Activated CD4-positive, alpha-beta T cell treated with anti-CD3 and anti-CD28 coated beads, Interleukin-2, amount 50 U/mL, for 1 hour (primary cell): ENCODE data around the gene POLE3.
"Not testable (repeated sequence)": the region's sequence is repeated elsewhere in the genome, so short reads cannot be mapped to it uniquely, and the experiment has no call there.

Experiments used
- DNase-seq: peaks from one replicate; pipeline ENCODE4 v3.0.0-alpha.2; 2020

The POLE3 gene

DNA sequence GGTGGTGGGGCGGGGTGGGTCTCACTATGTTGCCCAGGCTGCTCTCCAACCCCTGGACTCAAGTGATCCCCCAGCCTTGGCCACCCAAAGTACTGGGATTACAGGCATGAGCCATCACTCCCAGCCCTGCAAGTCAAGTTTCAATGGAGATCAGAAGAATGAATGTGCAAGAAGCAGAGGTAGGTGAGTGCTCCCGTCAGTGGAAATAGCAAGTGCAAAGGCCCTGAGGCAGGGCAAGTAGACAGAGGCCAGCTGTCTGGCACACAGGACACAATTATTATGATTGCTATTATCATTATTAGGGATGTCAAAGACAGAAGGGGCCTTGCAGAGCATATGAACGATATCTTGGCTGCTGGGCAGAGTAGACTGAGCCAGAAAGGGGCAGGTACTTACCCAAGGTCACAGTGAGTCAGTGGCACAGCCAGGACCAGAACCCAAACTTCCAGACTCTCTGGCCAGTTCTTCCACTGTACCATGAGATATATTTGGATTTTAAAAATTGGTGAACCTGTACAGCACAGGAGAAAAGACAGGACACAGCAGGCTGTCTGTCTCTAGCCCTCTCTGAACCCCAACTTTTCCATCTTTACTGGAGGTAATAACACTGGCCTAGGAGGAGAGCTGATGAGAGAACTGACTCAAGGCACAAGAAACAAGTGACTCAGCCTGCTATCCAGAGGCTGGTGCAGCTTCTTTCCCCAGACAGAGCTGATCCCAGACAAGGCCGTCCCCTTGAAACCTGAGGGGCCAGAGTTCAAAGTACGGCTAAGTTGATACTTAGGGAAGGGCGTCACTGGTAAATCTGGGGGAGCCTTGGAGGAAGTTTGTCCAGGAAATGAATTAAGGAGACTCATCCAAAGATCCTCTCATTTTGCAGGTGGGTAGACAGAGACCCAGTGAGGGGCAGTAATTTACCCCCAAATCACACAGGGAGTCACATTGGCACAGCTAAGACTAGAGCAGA, 35.1 kb downstream of the POLE3 start:
- DNase-seq, result no peak

DNA sequence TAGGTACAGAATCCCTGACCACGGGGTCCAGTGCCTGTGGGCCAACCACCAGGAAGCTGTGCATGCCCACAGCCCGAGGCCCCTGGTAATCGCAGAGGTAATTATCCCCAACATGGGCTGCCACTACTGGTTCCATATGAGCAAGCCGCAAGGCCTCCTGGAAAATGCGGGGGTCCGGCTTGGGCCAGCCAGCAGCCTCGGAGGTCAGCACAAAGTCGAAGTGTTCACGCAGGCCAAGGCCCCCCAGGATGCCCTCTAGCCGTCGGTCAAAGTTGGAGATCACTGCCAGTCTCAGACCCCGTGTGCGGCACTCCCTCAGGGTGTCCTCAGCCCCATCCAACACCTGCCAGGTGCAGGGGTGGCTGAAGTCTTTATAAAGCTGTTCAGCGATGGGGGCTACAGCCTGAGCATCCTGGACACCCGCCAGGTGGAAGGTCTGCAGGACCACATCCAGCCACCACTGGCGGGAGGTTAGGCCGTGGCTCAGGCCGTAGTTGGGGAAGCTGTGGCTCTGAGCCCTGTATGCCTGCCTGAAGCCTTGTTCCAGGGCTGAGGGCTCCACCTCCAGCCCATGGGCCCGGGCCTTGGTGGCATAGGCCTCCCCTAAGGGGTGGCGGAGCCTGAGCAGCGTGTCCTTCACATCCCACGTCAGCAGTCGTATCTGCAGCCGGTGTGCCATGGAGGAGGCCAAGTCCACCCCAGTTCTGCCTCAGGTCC, 36.6 kb downstream of the POLE3 start:
- no peak for DNase-seq

DNA sequence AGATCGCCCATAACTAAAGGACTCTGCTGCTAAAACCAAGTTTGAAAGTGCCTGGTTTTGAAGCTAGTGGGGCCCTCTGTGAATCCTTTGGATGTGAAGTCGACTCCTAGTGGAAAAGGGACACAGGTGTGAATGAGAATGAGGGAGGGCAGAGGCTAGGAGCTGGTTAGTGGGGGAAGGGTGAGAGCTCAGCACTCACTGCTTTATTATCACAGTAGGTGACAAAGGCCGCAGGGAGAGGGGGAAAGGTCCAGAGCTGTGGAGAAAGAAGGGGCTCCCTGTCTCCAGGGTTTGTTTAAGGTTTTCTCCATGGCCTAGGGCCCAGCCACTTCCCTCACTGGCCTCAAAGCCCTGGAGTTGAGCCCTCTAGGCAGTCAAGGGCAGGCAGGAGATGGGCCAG, 37.2 kb downstream of the POLE3 start:
- DNase-seq, result no peak

DNA sequence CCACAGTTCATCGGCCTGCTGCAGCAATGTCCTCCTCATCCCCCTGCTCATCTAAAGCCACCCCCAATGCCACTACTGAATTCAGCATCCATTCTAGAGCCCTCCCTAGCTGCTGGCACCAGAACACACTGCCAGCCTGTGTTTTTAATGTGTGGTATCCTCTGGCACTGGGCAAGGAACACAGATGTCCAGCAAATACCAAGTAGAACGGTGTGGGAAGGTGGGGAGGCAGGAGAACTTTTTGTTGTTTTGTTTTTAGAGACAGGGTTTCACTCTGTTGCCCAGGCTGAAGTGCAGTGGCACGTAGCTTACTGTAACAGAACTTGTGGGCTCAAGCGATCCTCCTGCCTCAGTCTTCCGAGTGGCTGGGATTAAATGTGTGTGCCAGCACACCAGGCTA, 38.4 kb downstream of the POLE3 start:
- no peak for DNase-seq

DNA sequence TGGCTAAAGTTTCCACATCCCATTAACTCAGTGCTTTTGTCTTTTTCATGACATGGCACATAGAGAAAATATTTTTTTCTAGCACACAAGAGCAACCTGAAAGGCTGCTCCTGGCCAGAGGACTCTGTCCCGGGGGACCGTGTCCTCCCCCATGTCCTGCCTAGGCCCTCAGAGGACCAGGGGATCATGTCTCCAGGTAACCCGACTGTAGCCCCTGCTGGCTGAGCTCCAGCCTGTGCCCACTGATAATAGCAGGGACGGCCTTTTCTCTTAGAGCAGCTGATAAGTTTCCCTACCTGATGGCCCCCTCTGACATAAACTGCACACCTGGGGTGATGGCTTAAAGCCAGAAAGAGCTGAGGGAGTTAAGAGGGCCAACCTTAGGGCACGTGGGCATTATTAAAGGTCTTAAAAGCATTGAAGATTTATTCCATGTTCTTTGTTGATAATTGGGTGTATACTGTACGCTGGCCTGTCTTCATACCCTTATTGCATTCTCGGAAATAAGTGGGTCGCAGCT, 39.6 kb downstream of the POLE3 start:
- no peak for DNase-seq

DNA sequence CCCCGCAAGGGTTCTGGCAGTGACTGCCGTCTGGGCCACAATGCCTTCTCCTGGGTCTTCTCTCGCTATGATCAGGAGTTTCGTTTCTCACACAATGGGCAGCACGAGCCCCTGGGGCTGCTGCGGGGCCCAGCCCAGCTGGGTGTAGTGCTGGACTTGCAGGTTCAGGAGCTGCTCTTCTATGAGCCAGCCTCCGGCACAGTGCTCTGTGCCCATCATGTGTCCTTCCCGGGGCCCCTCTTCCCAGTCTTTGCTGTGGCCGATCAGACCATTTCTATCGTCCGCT, 40.7 kb downstream of the POLE3 start:
- no peak for DNase-seq

DNA sequence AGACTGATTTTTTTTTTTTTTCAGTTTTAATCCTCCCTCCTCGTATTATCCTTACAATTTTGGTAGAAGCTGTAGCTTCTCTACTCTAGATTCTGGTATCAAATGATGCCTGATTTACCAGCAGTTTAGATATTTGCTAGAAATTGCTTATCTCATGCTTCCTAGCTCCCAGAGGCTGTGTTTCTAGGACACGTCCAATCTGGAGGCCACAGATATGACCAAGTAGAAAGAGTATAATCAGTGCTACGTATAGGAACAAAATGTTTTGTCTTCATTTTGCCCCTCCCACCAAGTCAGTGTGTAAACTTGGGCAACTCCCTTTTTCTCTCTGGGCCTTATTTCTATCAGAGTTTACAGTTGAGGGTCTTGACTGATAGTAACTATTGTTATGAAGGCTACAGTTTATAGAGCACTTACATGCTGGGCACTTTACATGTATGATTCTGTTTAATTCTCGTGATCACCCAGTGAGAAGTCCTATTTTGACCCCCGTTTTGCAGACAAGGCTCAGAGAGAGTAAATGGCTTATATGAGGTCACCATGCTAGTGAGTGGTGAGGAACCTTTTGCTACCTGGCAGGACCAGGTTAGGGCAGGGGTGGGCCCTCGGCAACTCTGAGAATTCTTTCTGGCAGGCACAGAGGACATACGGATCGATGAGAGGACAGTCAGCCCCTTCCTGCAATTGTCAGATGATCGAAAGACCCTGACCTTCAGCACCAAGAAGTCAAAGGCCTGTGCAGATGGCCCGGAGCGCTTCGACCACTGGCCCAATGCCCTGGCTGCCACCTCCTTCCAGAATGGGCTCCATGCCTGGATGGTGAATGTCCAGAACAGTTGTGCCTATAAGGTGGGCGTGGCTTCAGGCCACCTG, 41.3 kb downstream of the POLE3 start:
- DNase-seq, result no peak

DNA sequence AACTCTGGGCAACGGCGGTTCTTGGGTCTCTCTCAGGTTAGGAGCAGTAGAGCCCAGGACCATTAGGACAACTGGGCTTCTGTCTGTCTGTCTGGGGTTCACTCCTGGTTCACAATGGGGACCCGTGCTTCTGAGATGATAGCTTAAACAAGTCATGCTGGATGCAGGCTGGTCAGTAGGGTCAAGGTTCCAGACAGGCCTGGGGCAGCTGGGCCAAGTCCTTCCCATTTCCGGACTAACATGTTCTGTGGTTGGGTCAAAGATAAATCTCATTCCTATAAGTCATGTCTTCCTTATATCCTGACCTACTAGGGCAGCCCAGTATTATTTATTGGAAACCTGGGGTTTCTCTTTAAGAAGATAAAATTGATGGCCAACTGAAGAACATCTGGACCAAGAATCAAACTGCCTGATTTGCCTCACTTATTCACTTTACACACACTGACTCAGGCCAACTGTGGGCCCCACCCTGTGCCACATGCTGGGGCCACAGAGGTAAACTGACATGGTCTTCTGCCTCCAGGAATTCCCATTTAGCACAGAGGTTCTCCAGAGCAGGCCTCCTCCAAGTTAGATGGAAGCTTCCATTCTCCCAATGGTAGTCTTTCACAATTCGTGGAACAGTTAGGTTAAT, 42.0 kb downstream of the POLE3 start:
- DNase-seq, result no peak

DNA sequence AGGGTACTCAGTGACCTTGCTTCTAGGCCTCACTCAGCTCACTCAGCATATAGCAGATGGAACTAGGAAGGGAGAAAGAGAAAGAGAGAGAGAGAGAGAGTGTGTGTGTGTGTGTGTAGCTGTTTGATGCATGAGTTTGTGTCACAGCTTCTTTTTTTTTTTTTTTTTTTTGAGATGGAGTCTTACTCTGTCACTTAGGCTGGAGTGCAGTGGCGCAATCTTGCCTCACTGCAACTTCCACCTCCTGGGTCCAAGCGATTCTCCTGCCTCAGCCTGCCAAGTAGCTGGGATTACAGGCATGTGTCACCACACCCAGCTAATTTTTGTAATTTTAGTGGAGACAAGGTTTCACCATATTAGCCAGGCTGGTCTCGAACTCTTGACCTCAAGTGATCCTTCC, 44.8 kb downstream of the POLE3 start:
- DNase-seq, result not testable (repeated sequence)

DNA sequence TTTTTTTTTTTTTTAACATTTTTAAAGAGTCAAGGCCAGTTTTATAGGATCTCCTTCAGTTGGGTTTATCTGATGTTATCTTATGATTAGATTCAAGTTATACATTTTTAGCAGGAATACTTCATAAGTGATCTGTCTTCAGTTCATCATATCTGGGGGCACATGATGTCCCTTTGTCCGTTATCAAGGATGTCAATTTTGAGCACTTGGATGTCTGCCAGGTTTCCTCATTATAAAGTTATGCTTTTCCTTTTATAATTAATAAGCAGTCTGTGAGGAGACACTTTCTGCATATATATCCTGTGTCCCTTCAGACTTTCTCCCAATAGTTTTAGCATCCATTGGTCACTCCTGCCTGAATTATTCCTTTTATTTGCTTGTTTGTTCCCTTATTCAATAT, 45.5 kb downstream of the POLE3 start:
- no peak for DNase-seq

DNA sequence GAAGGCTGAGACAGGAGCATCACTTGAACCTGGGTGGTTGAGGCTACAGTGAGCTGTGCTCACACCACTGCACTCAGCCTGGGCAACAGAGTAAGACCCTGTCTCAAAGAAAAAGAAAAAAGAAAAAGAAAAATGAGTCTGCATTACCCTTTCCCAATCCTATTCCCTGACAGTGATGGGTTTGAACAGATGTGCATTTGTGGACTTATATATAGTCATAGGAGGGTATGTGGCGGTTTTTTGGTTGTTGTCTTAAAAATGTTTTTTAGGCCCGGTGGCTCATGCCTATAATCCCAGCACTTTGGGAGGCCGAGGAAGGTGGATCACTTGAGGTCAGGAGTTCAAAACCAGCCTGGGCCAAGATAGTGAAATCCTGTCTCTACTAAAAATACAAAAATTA, 47.1 kb downstream of the POLE3 start:
- DNase-seq, result no peak

DNA sequence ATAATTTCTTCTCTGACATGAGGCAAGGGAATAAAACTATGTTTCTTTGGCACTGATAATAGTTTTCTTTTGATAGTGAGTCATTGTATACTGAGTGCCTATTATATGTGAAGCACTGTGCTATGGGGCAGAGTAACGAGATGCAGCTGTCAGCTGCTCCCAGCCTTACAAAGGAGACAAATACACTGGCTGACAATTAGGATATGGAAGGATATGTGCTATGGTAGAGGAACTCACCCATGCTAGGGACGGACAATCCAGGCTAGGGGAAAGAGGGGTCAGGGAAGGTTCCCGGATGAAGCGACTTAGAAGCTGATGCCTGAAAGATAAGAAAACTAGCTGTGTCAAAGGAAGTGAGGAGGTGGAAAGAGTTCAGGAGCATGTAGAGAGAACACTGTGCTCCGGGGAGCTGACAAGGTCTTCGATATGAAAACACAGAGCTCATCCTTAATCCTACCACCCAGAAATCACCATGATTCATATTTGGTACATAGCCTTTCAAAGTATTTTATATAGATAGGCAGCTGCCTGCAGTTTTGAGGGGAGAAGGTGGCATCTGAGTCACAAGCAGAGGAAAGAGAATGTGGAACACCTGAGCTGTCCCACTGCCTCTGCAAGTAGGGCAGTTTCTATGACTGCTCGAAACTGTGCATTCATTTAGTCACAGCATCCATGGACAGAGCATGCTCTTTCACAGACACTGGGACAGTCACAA, 49.0 kb downstream of the POLE3 start:
- no peak for DNase-seq

DNA sequence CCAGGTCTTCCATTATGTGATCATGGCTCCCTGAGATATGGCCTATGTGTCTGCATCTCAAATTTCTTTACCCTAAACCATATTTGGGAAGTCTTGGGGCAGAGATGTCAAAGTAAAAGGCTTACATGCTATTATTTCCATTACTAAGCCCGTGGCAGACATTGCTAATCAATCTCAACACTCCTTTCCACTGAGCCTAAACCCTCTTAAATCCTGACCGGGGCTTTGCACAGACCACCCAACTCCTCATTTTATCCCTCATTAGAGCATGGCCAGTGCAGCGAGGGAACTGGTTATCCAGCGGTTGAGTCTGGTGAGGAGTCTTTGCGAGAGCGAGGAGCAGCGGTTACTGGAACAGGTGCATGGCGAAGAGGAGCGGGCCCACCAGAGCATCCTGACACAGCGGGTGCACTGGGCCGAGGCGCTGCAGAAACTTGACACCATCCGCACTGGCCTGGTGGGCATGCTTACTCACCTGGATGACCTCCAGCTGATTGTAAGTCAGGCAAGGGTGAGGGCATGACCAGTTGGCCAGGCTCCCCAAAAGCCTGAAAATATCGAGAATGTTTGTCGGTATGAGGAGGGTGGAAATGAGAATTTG, 50.1 kb downstream of the POLE3 start:
- no peak for DNase-seq

DNA sequence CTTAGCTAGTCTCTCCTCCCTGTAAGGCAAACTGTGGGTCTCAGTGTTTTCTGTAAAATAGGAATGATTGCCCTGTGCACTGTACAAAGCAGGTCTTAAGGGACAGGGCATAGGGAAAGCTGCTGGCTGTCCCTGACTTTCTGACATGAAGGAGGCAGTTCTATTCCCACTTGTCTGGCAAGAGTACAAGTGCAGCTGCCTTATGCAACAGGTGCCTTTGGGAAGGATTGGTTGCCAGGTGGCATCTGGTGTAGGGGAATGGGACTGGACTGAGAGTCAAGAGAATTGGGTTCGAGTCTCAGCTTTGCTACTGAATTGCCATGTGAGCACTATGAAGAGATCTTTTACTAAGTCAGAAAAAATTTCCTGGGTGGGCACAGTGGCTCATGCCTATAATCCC, 51.1 kb downstream of the POLE3 start:
- DNase-seq, result no peak
